ENCODE results near the gene CAMTA1. TPM values are rescaled to one million over a fixed set of nuclear protein-coding genes. Genes with fewer than 3 reads are reported as not detected.
A peak's percentile ranks its signal among the peaks of the same experiment; 100 is the strongest.

The CAMTA1 gene
- total RNA-seq, 1 experiment from 2014 or later: 82.2 TPM

GRCh38 chr1:6871300-6871972, 86.2 kb downstream of the CAMTA1 start:
- Histone ChIP-seq H3K27me3 (ENCODE audit: control insufficient read depth, insufficient read depth, low read length) (no peaks in the 10 kb centered on the region), H3K36me3 (ENCODE audit: control insufficient read depth, insufficient read depth, low read length) (no peaks in the 10 kb centered on the region), H3K27ac (ENCODE audit: low read length) (no peak overlapping the region), H3K4me1 (ENCODE audit: control insufficient read depth, insufficient read depth, low read length) (peaks cover 19% of the 10 kb centered on the region), H3K9me3 (ENCODE audit: control insufficient read depth, insufficient read depth, low read depth, low read length) (no peaks in the 10 kb centered on the region), H3K4me3 (ENCODE audit: low read depth in 2 of 2, low read length in 2 of 2) (no peak overlapping the region)
- TF ChIP-seq, protein P1, sequence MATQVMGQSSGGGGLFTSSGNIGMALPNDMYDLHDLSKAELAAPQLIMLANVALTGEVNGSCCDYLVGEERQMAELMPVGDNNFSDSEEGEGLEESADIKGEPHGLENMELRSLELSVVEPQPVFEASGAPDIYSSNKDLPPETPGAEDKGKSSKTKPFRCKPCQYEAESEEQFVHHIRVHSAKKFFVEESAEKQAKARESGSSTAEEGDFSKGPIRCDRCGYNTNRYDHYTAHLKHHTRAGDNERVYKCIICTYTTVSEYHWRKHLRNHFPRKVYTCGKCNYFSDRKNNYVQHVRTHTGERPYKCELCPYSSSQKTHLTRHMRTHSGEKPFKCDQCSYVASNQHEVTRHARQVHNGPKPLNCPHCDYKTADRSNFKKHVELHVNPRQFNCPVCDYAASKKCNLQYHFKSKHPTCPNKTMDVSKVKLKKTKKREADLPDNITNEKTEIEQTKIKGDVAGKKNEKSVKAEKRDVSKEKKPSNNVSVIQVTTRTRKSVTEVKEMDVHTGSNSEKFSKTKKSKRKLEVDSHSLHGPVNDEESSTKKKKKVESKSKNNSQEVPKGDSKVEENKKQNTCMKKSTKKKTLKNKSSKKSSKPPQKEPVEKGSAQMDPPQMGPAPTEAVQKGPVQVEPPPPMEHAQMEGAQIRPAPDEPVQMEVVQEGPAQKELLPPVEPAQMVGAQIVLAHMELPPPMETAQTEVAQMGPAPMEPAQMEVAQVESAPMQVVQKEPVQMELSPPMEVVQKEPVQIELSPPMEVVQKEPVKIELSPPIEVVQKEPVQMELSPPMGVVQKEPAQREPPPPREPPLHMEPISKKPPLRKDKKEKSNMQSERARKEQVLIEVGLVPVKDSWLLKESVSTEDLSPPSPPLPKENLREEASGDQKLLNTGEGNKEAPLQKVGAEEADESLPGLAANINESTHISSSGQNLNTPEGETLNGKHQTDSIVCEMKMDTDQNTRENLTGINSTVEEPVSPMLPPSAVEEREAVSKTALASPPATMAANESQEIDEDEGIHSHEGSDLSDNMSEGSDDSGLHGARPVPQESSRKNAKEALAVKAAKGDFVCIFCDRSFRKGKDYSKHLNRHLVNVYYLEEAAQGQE (IDR thresholded peaks at IDR 0.05; ENCODE audit: insufficient read depth in 1 of 2, low read depth in 2 of 2, low read length in 1 of 2): no peak
- TF ChIP-seq CTCF (IDR thresholded peaks at IDR 0.05) (no peak), SIN3A (IDR thresholded peaks at IDR 0.05; ENCODE audit: borderline replicate concordance, insufficient read depth, low read depth, low read length) (no peak), POLR2AphosphoS5 (IDR thresholded peaks at IDR 0.05; ENCODE audit: low read depth, low read length) (no peak), TCF7L2 (IDR thresholded peaks at IDR 0.05; ENCODE audit: low read depth, low read length) (no peak)
- intact Hi-C loops (cut with micrococcal nuclease; ENCODE audit: unreplicated experiment) (no loop called here), in situ Hi-C loops (cut with HindIII; ENCODE audit: low pct_unique_long_range_greater_than_20kb, low sequenced_read_pairs) (no loop called here)
- POLR2A ChIA-PET: interaction anchor here (0.6 kb wide), 1 partner anchor 10 kb away, joined by 3 read pairs; no protein-coding TSS in a partner anchor
- ATAC-seq: no peak
- no TSS peak for BruUV-seq (replicated peaks)
- no peak for DNase-seq (ENCODE audit: low read depth, low spot score)
- CTCF ChIA-PET: interaction anchor here (1.0 kb wide), 1 partner anchor 19 kb away, joined by 3 read pairs; no protein-coding TSS in a partner anchor

DNA sequence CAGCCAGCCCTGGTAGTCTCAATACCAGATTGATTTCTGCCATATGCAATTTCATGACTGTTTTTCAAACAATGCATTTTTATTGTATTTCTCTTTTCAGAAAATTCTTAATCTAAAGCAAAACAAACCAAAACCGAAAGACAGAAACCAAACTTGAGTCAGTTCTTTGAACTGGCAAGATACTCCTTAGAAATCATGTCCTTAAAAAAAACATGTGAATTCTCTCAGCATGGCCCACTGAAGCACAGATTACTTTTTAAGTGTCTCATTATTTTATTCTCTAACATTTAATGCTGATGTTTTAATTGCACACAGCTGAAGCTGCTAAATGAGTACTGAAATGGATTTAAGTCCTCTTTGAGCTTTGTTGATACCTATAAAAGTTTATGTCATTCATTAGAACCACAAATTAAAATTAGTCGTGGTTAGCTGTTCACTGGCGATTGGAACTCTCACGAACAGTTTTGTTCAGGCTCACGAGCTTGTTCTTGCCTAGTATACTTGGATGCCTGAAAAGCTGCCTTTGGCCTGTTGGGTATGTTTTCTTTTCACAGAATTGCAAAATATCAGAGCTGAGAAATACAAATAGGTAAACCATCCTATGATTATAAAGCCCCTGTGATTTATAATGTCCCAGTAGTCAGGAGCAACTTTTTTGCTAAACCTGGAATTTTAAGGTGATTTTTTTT, 87.5 kb downstream of the CAMTA1 start:
- ChIA-PET POLR2A (no interaction called here), CTCF (interaction anchor here (0.7 kb wide), 1 partner anchor 703 kb away, joined by 3 read pairs; no protein-coding TSS in a partner anchor)
- BruUV-seq (replicated peaks): TSS peak; percentile 19
- no peaks in the 10 kb centered on the region for H3K9me3 ChIP-seq (ENCODE audit: control insufficient read depth, insufficient read depth, low read depth, low read length)
- TF ChIP-seq CTCF (IDR thresholded peaks at IDR 0.05): no peak
- TF ChIP-seq, protein P1 (IDR thresholded peaks at IDR 0.05; ENCODE audit: insufficient read depth in 1 of 2, low read depth in 2 of 2, low read length in 1 of 2): no peak
- TF ChIP-seq SIN3A (IDR thresholded peaks at IDR 0.05; ENCODE audit: borderline replicate concordance, insufficient read depth, low read depth, low read length): no peak
- no peak for TF ChIP-seq TCF7L2 (IDR thresholded peaks at IDR 0.05; ENCODE audit: low read depth, low read length)
- no peak for TF ChIP-seq POLR2AphosphoS5 (IDR thresholded peaks at IDR 0.05; ENCODE audit: low read depth, low read length)
- no peak for DNase-seq (ENCODE audit: low read depth, low spot score)
- intact Hi-C loops (cut with micrococcal nuclease; ENCODE audit: unreplicated experiment): no loop called here
- in situ Hi-C loops (cut with HindIII; ENCODE audit: low pct_unique_long_range_greater_than_20kb, low sequenced_read_pairs): no loop called here
- no peak overlapping the region for H3K4me3 ChIP-seq (ENCODE audit: low read depth in 2 of 2, low read length in 2 of 2)
- no peak overlapping the region for H3K27ac ChIP-seq (ENCODE audit: low read length)
- H3K36me3 ChIP-seq (ENCODE audit: control insufficient read depth, insufficient read depth, low read length): no peaks in the 10 kb centered on the region
- H3K27me3 ChIP-seq (ENCODE audit: control insufficient read depth, insufficient read depth, low read length): no peaks in the 10 kb centered on the region
- H3K4me1 ChIP-seq (ENCODE audit: control insufficient read depth, insufficient read depth, low read length): peaks cover 19% of the 10 kb centered on the region
- ATAC-seq: no peak
